Measurements from ENCODE around the gene ARHGAP33. TPM values are rescaled to one million over a fixed set of nuclear protein-coding genes. Genes with fewer than 3 reads are reported as not detected.

Gene ARHGAP33
- total RNA-seq, 4 donors from 2014 or later: 0.26 to 43.4 (median 8.9) TPM

GRCh38 chr19:35807633-35808032 lies 32.3 kb downstream of the ARHGAP33 start:
- Histone ChIP-seq H3K4me1 (no peaks in the 10 kb centered on the region), H3K36me3 (no peaks in the 10 kb centered on the region), H3K4me3 (no peak overlapping the region), H3K9me3 (no peaks in the 10 kb centered on the region), H3K27me3 (no peaks in the 10 kb centered on the region), H3K27ac (no peak overlapping the region)
- DNase-seq: no peak
- TF ChIP-seq POLR2A (IDR thresholded peaks at IDR 0.05): no peak
- TF ChIP-seq, protein P1, sequence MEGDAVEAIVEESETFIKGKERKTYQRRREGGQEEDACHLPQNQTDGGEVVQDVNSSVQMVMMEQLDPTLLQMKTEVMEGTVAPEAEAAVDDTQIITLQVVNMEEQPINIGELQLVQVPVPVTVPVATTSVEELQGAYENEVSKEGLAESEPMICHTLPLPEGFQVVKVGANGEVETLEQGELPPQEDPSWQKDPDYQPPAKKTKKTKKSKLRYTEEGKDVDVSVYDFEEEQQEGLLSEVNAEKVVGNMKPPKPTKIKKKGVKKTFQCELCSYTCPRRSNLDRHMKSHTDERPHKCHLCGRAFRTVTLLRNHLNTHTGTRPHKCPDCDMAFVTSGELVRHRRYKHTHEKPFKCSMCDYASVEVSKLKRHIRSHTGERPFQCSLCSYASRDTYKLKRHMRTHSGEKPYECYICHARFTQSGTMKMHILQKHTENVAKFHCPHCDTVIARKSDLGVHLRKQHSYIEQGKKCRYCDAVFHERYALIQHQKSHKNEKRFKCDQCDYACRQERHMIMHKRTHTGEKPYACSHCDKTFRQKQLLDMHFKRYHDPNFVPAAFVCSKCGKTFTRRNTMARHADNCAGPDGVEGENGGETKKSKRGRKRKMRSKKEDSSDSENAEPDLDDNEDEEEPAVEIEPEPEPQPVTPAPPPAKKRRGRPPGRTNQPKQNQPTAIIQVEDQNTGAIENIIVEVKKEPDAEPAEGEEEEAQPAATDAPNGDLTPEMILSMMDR (IDR thresholded peaks at IDR 0.05): no peak
- intact Hi-C loops (cut with DNase I; ENCODE audit: low total_unique reads): no loop called here

DNA sequence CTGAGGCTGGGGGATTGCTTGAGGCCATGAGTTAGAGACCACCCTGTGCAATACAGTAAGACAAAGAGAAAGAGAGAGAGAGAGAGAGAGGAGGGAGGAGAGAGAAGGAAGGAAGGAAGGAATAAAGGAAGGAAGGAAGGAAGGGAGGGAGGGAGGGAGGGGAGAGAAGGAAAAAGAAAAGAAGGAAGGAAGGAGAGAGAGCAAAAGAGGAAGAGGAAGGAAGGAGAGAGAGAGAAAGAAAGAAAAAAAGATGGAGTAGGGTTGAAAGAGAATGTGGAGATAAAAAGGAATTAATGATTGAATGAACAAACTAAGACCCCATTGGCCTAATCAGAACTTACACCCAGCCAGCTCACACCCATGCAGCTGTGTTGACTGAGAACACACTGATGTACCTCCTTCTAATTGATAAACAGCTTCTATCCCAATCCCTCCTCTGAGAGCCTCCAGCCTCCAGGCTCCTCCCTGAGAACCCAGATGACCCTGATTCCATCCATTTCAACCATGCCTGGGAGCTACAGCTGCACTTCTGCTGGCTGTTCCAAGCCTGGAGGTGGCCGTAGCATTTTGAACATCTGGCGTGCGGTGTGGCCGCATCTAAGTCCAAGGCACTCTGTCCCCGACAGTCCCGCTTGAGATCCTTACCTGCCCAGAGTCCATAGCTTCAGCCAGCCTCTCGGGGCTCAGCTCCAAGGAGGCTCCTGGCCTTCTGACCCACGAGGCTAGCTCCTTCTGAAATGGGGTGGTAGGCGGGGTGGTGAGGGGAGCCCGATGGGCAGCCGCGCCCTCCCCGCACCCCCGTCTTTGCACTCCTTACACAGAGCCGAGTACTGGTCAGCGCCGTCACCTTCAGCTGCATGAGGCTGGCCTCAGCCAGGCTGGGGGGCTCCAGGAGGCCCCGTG lies 36.2 kb downstream of the ARHGAP33 start:
- DNase-seq: no peak
- H3K4me3 ChIP-seq: no peak overlapping the region
- no peak for TF ChIP-seq POLR2A (IDR thresholded peaks at IDR 0.05)
- TF ChIP-seq, protein P1 (IDR thresholded peaks at IDR 0.05): no peak
- intact Hi-C loops (cut with DNase I; ENCODE audit: low total_unique reads): no loop called here
- H3K9me3 ChIP-seq: no peaks in the 10 kb centered on the region
- H3K4me1 ChIP-seq: no peaks in the 10 kb centered on the region
- no peaks in the 10 kb centered on the region for H3K36me3 ChIP-seq
- no peak overlapping the region for H3K27ac ChIP-seq
- H3K27me3 ChIP-seq: no peaks in the 10 kb centered on the region

DNA sequence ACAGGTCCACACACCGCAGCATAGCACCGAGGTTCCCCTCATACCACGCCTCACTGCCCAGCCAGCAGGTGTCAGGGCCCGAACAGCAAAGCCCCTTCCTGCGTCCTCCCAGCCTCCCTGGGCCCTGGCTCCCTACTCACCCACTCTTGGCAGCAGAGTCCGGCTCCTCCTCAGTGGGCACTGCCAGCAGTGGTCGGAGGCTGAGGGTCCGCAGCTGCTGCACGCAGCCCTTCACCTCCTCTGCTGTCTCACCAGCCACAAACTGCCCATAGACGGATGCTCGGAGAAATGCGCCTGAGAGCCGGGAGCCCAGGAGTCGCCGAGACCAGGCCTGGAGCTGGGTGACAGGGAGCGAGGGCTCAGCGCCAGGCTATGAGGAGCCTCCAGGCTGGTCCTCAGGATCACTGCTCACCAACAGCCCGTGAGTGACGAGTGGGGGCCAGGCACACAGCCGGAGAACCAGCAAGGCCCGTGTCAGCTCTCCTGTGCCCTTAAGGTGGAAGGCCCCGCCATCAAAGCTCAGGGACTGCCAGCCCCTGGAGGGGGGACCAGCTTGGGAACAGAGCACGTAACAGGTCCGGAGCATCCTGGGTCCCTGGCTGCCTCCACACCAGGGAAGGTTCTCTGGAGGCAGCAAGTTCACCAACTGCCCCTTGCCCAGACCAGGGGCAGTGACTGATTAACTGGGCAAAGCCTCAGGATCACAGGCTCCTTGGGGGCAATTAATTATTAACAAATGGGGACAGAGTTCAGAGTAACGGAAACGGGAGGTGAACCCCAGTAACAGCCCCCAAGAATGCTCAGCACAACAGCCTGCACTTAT lies 37.1 kb downstream of the ARHGAP33 start, which contains the start of gene PRODH2:
PRODH2 (minus strand) TSS at position 626 of the 823 bp plus-strand sequence; CDS start at position 586, 40 bp downstream.
- Histone ChIP-seq H3K4me1 (no peaks in the 10 kb centered on the region), H3K27me3 (no peaks in the 10 kb centered on the region), H3K4me3 (no peak within 1 kb of the TSS), H3K27ac (no peak within 1 kb of the TSS), H3K36me3 (no peaks in the 10 kb centered on the region), H3K9me3 (no peaks in the 10 kb centered on the region)
- no peak for DNase-seq
- TF ChIP-seq, protein P1 (IDR thresholded peaks at IDR 0.05): no peak
- TF ChIP-seq POLR2A (IDR thresholded peaks at IDR 0.05): no peak
- intact Hi-C loops (cut with DNase I; ENCODE audit: low total_unique reads): no loop called here

GRCh38 chr19:35813043-35813890 lies 37.9 kb downstream of the ARHGAP33 start:
- Histone ChIP-seq H3K36me3 (no peaks in the 10 kb centered on the region), H3K4me1 (no peaks in the 10 kb centered on the region), H3K27me3 (no peaks in the 10 kb centered on the region), H3K4me3 (no peak overlapping the region), H3K27ac (no peak overlapping the region), H3K9me3 (no peaks in the 10 kb centered on the region)
- no peak for DNase-seq
- no peak for TF ChIP-seq POLR2A (IDR thresholded peaks at IDR 0.05)
- TF ChIP-seq, protein P1 (IDR thresholded peaks at IDR 0.05): no peak
- intact Hi-C loops (cut with DNase I; ENCODE audit: low total_unique reads): no loop called here
